OCI-LY1 (cell line): ENCODE data around the gene KAT7.

Source experiments
- CTCF ChIP-seq: fragments of 200-600 bp; sonication (generic), shearing (Covaris generic); IDR thresholded peaks from 2 replicates; pipeline ENCODE4 v1.5.1; 2017; ENCODE audit warnings: mild to moderate bottlenecking, antibody characterized with exemption, low read length, moderate library complexity, mixed read lengths
- EZH2 ChIP-seq: fragments of 200-600 bp; sonication (generic), shearing (Covaris generic); IDR thresholded peaks from 2 replicates; pipeline ENCODE4 v1.8.0; 2017; ENCODE audit warnings: borderline replicate concordance, mixed run types, mild to moderate bottlenecking, antibody characterized with exemption, low read length, moderate library complexity, mixed read lengths

DNA sequence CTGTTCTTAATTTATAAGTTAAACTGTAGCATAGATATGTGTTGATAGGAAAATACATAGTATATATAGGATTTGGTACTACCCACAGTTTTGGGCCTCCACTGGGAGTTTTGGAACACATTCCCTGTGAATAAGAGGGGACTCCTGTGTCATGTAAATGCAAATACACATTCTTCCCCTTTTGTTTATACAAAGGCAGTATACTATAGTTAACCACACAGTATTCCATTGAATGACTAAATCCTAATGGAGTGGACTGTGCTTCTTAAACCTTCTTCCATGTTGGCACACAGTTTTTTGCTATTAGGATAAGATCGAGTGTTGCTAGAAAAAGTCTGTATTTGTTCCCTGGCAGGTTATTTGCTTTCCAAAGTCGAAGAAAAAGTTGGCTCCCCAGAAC, 37.2 kb downstream of the KAT7 start:
- TF ChIP-seq CTCF, result no peak
- no peak for TF ChIP-seq EZH2
